Endothelial cell of umbilical vein (primary cell): ENCODE data around the gene IFRD2. TPM values are rescaled to one million over a fixed set of nuclear protein-coding genes. Genes with fewer than 3 reads are reported as not detected.

Experiments
- BruUV-seq: library from RNA; stranded (reverse); fragments of 400-500 nt; replicated peaks from 2 replicates; lab custom pipeline; 2021; lab: Mats Ljungman, UMichigan
- CTCF ChIA-PET: fragments of 300-600, 350-600 bp; sonication (Branson Sonifier 250); formaldehyde crosslinking; loops from one replicate; lab custom pipeline; 2021; ENCODE audit warnings: antibody characterized with exemption, inconsistent platforms; lab: Charles Lee
- POLR2A ChIA-PET: fragments of 300-600, 350-600 bp; sonication (Branson Sonifier 250); formaldehyde crosslinking; loops from one replicate; lab custom pipeline; 2021; ENCODE audit warnings: antibody characterized with exemption, inconsistent platforms; lab: Charles Lee
- DNase-seq: peaks from one replicate; pipeline ENCODE4 v3.0.0-alpha.2; 2011; ENCODE audit warnings: low read depth, low spot score
- FAIRE-seq: peaks from 2 replicates; lab custom pipeline; 2011; peaks lifted over from hg19 to GRCh38; lab: Jason Lieb, UNC
- H2AFZ ChIP-seq: 2 replicates; pipeline ENCODE4 v1.6.0; 2012; ENCODE audit warnings: low read depth, low read length, control low read depth, inconsistent platforms
- H3K27ac ChIP-seq: 2 replicates; pipeline ENCODE4 v1.5.1; 2011; ENCODE audit warnings: low read depth, mild to moderate bottlenecking, control low read depth, low read length, moderate library complexity; ENCODE audit not compliant: insufficient read depth
- H3K27me3 ChIP-seq, 2 experiments: 2 replicates each; pipeline versions ENCODE4 v1.6.0 to v1.6.1; 2011; ENCODE audit warnings: low read length in 2 of 2, mixed read lengths in 1 of 2; ENCODE audit not compliant: control insufficient read depth in 2 of 2, insufficient read depth in 2 of 2
- H3K36me3 ChIP-seq, 2 experiments: 2 replicates in 1 of 2; 3 replicates in 1 of 2; pipeline ENCODE4 v1.5.1; 2011; ENCODE audit warnings: low read length in 2 of 2, mild to moderate bottlenecking in 1 of 2, moderate library complexity in 1 of 2; ENCODE audit not compliant: control insufficient read depth in 2 of 2, insufficient read depth in 2 of 2; ENCODE audit errors: extremely low read depth in 1 of 2
- H3K4me1 ChIP-seq: 3 replicates; pipeline ENCODE4 v1.5.1; 2011; ENCODE audit warnings: mild to moderate bottlenecking, low read length; ENCODE audit not compliant: control insufficient read depth, insufficient read depth; ENCODE audit errors: extremely low read depth
- H3K4me2 ChIP-seq: 2 replicates; pipeline ENCODE4 v1.6.1; 2011; ENCODE audit warnings: low read length, control low read depth, mixed read lengths; ENCODE audit not compliant: insufficient read depth
- H3K4me3 ChIP-seq, 3 experiments: fragments of 200-600 bp in 1 of 3; sonication (generic), shearing (Covaris generic) in 1 of 3; replicated peaks in 1 of 3; 2 replicates each; pipeline ENCODE4 v1.5.1; 2011 to 2016; ENCODE audit warnings: control low read depth in 3 of 3, low read length in 3 of 3, mild to moderate bottlenecking in 2 of 3, inconsistent platforms in 1 of 3, low read depth in 1 of 3, moderate library complexity in 1 of 3; ENCODE audit not compliant: insufficient read depth in 1 of 3
- H3K79me2 ChIP-seq: 2 replicates; pipeline ENCODE4 v1.6.0; 2012; ENCODE audit warnings: low read length, inconsistent platforms; ENCODE audit not compliant: control insufficient read depth, insufficient read depth
- H3K9ac ChIP-seq: replicated peaks from 2 replicates; pipeline ENCODE3; 2011; ENCODE audit warnings: low read length, control low read depth; ENCODE audit not compliant: insufficient read depth; ENCODE audit errors: extremely low read depth
- H3K9me1 ChIP-seq: replicated peaks from 3 replicates; pipeline ENCODE4 v1.6.0; 2011; ENCODE audit warnings: mild to moderate bottlenecking, low read length; ENCODE audit not compliant: control insufficient read depth, insufficient read depth; ENCODE audit errors: extremely low read depth
- H3K9me3 ChIP-seq: replicated peaks from 2 replicates; pipeline ENCODE4 v1.5.1; 2012; ENCODE audit warnings: low read length, inconsistent platforms; ENCODE audit not compliant: control insufficient read depth, insufficient read depth
- H4K20me1 ChIP-seq: replicated peaks from 2 replicates; pipeline ENCODE3; 2011; ENCODE audit warnings: mild to moderate bottlenecking, low read length; ENCODE audit not compliant: control insufficient read depth, insufficient read depth; ENCODE audit errors: extremely low read depth
- CTCF ChIP-seq, 2 donors: IDR thresholded peaks; 1 replicate in 1 of 2; 2 replicates in 1 of 2; pipeline ENCODE4 v1.5.1; 2011; ENCODE audit warnings: low read length in 2 of 2, mild to moderate bottlenecking in 2 of 2, moderate library complexity in 2 of 2, control low read depth in 1 of 2, inconsistent platforms in 1 of 2, low read depth in 1 of 2; ENCODE audit not compliant: insufficient read depth in 1 of 2; ENCODE audit errors: extremely low read depth in 1 of 2
- EZH2 ChIP-seq: IDR thresholded peaks from 2 replicates; pipeline ENCODE4 v1.6.1; 2012; ENCODE audit warnings: borderline replicate concordance, low read depth, mild to moderate bottlenecking, moderate library complexity, low read length, inconsistent platforms; ENCODE audit not compliant: severe bottlenecking
- FOS ChIP-seq: IDR thresholded peaks from 2 replicates; pipeline ENCODE4 v1.6.1; 2011; ENCODE audit warnings: mild to moderate bottlenecking, low read length, moderate library complexity, borderline replicate concordance; ENCODE audit not compliant: insufficient read depth
- GATA2 ChIP-seq: IDR thresholded peaks from 2 replicates; pipeline ENCODE4 v1.7.0; 2011; ENCODE audit warnings: low read depth, mild to moderate bottlenecking, moderate library complexity, mixed read lengths, low read length; ENCODE audit not compliant: insufficient read length, insufficient read depth
- MAX ChIP-seq: IDR thresholded peaks from 2 replicates; pipeline ENCODE4 v1.6.1; 2011; ENCODE audit not compliant: insufficient read depth, insufficient read length
- MYC ChIP-seq: IDR thresholded peaks from one replicate; pipeline ENCODE4 v1.6.1; 2011; ENCODE audit warnings: mild to moderate bottlenecking, low read depth, low read length
- POLR2A ChIP-seq: IDR thresholded peaks from 2 replicates; pipeline ENCODE4 v1.6.1; 2012; ENCODE audit warnings: low read depth, mild to moderate bottlenecking, control low read depth, low read length
- POLR2AphosphoS5 ChIP-seq: IDR thresholded peaks from 2 replicates; pipeline ENCODE4 v1.6.1; 2012; ENCODE audit warnings: low read depth, mild to moderate bottlenecking, control low read depth, low read length, moderate library complexity; ENCODE audit not compliant: insufficient read depth
- dilution Hi-C: fragments of 300-500 bp; cut with MboI; formaldehyde crosslinking; loops from one replicate; pipeline ENCODE4 v1.15.0; 2019; ENCODE audit warnings: low sequenced_read_pairs; ENCODE audit not compliant: extremely low pct_ligation_motif_present
- intact Hi-C: fragments of 100-400 bp; cut with micrococcal nuclease; formaldehyde crosslinking; loops from one replicate; pipeline ENCODE4 v1.10.0; 2022
- polyA plus RNA-seq, 4 experiments: library from polyadenylated mRNA; depleted of rRNA in 3 of 4; stranded (reverse) in 3 of 4; unstranded in 1 of 4; fragments of >200 nt; gene quantifications; 2 replicates each; pipeline versions ENCODE4 v1.2.1 to v1.2.3, GENCODE V29; 2011 to 2012; ENCODE audit warnings: missing spikeins in 1 of 4
- total RNA-seq: library from RNA; stranded (reverse); gene quantifications from 2 replicates; pipeline ENCODE4 v1.2.3, GENCODE V29; 2021

The IFRD2 gene
- total and polyA plus RNA-seq, 2 donors (not counting 3 experiments of a cell fraction or from before 2014, with no cell fraction given): 99.4 to 111 TPM

- BruUV-seq: no TSS peak
- Histone ChIP-seq H3K9me3 (no peaks in the 10 kb centered on the region), H3K9me1 (no peaks in the 10 kb centered on the region), H3K27me3 (no peaks in the 10 kb centered on the region), H3K4me2 (no peak overlapping the region), H2AFZ (no peak overlapping the region), H3K9ac (no peak overlapping the region), H3K36me3 (peaks cover 3 to 35% of the 10 kb centered on the region in 2 experiments), H3K4me3 (no peak overlapping the region), H3K4me1 (peaks cover 11% of the 10 kb centered on the region), H3K79me2 (peaks cover 27% of the 10 kb centered on the region), H3K27ac (no peak overlapping the region), H4K20me1 (no peaks in the 10 kb centered on the region)
- ChIA-PET POLR2A (no interaction called here), CTCF (interaction anchor here (0.8 kb wide), 1 partner anchor 9 kb away, joined by 3 read pairs; no protein-coding TSS in a partner anchor)
- dilution Hi-C loops (no loop called here), intact Hi-C loops (no loop called here)
- no peak for DNase-seq
- FAIRE-seq: no peak
- no peak for TF ChIP-seq MAX
- TF ChIP-seq EZH2: no peak
- no peak for TF ChIP-seq POLR2AphosphoS5
- TF ChIP-seq CTCF (IDR thresholded peaks at IDR 0.05; ENCODE audit: extremely low read depth in 1 of 2, insufficient read depth in 1 of 2, low read depth in 1 of 2, low read length in 2 of 2): no peak
- no peak for TF ChIP-seq MYC
- TF ChIP-seq FOS: no peak
- TF ChIP-seq POLR2A: no peak
- TF ChIP-seq GATA2: no peak
Measured at GRCh38 chr3:50288387-50289007, 3.7 kb downstream of the IFRD2 start.
